WERI-Rb-1 (cell line): ENCODE results near the gene EIF3B.
A peak's percentile ranks its signal among the peaks of the same experiment; 100 is the strongest.
"Not testable (repeated sequence)": the region's sequence is repeated elsewhere in the genome, so short reads cannot be mapped to it uniquely, and the experiment has no call there.

Experiments used
- DNase-seq: peaks from one replicate; pipeline ENCODE4 v3.0.0-alpha.2; 2020
- H3K27ac ChIP-seq: fragments of 250-450 bp; sonication (Bioruptor Pico); 2 replicates; pipeline ENCODE4 v1.5.1; 2020; ENCODE audit warnings: mild to moderate bottlenecking, moderate library complexity
- H3K27me3 ChIP-seq: fragments of 250-450 bp; sonication (Bioruptor Pico); 2 replicates; pipeline ENCODE4 v1.5.1; 2021; ENCODE audit warnings: mild to moderate bottlenecking, low read depth, moderate library complexity; ENCODE audit not compliant: insufficient read depth, severe bottlenecking
- H3K36me3 ChIP-seq: fragments of 250-450 bp; sonication (Bioruptor Pico); 2 replicates; pipeline ENCODE4 v1.5.1; 2020; ENCODE audit warnings: mild to moderate bottlenecking, moderate library complexity
- H3K4me3 ChIP-seq: 2 replicates; pipeline ENCODE4 v1.5.1; 2011; ENCODE audit warnings: low read depth, mild to moderate bottlenecking, control low read depth, low read length
- H3K9me3 ChIP-seq: fragments of 250-450 bp; sonication (Bioruptor Pico); 2 replicates; pipeline ENCODE4 v1.5.1; 2021; ENCODE audit warnings: mild to moderate bottlenecking, moderate library complexity; ENCODE audit not compliant: severe bottlenecking
- TF ChIP-seq, protein P1 (sequence below): IDR thresholded peaks from 2 replicates; pipeline ENCODE4 v1.5.1; 2011; ENCODE audit warnings: low read depth, mild to moderate bottlenecking, control low read depth, inconsistent platforms, low read length

Gene EIF3B

DNA sequence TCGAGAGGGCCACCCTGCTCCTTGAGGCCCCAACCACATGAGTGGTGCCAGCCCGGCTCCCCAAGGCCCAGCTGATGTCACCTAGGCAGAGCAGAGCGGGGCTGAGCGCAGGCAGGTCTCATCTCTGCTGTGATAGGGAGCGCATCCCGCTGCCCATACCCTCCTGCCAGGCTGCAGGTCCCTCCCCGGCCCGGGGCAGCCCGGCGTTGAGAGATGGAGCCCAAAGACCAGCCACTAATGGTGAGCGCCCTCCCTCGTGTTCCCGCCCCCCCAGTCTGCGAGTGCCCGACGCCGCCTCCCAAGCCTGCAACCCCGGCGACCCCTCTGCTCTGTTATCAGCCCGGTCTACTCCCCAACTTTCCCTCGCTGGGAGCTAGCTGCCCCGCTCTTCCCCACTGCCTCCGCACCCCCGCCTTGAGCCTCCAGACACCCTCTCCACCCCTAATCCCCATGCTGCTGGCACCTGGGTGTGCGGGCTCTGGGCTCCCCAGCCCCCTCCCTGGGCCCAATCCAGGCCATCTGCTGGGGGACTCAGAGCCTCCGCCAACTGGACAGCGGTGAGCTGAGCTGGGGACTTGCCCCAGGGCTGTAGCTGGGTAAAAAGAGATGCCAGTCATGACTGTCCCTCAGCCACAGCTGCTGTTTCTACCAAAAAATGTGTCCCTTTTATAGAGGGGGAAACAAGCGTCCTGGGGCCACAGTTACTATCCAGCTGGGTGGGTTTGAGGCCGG, 29.1 kb downstream of the EIF3B start:
- peak; percentile 90 for DNase-seq
- H3K27ac ChIP-seq: peak overlapping the region; percentile 75
- H3K4me3 ChIP-seq: peak overlapping the region; percentile 4; the same call in 1 of the 2 replicates
- TF ChIP-seq, protein P1, sequence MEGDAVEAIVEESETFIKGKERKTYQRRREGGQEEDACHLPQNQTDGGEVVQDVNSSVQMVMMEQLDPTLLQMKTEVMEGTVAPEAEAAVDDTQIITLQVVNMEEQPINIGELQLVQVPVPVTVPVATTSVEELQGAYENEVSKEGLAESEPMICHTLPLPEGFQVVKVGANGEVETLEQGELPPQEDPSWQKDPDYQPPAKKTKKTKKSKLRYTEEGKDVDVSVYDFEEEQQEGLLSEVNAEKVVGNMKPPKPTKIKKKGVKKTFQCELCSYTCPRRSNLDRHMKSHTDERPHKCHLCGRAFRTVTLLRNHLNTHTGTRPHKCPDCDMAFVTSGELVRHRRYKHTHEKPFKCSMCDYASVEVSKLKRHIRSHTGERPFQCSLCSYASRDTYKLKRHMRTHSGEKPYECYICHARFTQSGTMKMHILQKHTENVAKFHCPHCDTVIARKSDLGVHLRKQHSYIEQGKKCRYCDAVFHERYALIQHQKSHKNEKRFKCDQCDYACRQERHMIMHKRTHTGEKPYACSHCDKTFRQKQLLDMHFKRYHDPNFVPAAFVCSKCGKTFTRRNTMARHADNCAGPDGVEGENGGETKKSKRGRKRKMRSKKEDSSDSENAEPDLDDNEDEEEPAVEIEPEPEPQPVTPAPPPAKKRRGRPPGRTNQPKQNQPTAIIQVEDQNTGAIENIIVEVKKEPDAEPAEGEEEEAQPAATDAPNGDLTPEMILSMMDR: no peak
- no peaks in the 10 kb centered on the region for H3K27me3 ChIP-seq
- H3K9me3 ChIP-seq: no peaks in the 10 kb centered on the region
- peaks cover 35% of the 10 kb centered on the region for H3K36me3 ChIP-seq

DNA sequence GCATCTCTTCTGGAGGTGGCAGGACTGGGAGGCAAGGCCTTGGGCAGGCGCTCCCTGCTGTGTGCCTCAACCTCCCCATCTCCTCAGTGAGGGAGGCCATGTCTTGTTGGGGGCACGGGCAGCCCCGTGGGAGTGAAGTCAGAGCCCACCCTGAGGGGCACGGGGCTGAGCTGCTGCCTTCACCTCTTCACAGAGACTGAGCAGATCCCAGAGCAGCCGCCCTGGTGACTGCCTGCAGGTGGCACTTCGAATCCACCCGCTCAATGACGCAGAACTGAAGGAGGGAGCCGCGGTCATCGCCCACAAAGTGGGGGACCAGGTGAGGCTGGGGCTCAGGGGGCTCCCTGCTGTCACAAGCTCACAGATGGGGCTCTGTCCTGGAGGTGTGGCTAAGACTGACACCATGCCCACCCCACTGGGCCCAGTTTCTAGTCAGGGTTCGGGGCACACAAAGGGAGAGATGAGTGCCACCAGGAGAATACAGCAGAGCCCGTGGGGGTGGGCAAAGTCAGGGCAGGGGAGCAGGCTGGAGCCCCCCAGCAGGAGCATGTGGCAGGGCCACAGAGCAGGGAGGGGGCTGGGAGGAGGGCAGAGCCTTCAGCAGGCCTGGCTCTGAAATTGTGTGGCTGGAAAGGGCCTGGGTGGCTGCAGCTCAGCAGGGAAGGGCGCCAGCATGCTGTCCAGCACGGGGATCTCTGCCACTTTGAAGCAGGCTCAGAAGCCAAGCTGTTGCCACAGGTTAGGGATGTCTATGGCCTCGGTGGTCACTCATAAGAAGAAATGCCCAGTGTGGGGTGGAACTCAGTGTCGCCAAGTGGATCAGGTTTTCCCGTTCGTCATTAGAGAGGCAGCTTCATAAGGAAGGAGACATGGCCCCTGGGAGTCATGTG, 30.0 kb downstream of the EIF3B start:
- DNase-seq: peak; percentile 49

DNA sequence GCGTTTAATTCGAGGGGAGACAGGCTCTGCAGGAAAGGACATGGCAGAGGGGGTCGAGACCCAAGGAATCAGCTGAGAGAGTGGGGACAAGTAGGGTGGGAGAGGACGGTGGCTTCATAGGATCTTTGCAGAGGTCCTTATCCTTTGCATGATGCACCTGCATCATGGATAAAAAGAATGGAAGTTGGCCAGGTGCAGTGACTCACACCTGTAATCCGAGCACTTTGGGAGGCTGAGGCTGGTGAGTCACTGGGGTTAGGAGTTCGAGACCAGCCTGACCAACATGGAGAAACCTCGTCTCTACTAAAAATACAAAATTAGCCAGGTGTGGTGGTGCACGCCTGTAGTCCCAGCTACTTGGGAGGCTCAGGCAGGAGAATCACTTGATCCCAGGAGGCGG, 31.5 kb downstream of the EIF3B start:
- not testable (repeated sequence) for H3K27me3 ChIP-seq, DNase-seq, H3K9me3 ChIP-seq, H3K27ac ChIP-seq, H3K4me3 ChIP-seq
- H3K36me3 ChIP-seq: peaks cover 11% of the 10 kb centered on the region

More for the DNA sequence above, 30.0 kb downstream of the EIF3B start:
- peaks cover 26% of the 10 kb centered on the region for H3K36me3 ChIP-seq
- peak overlapping the region; percentile 75 for H3K27ac ChIP-seq
- no peak overlapping the region for H3K4me3 ChIP-seq
- no peaks in the 10 kb centered on the region for H3K27me3 ChIP-seq
- H3K9me3 ChIP-seq: no peaks in the 10 kb centered on the region
- TF ChIP-seq, protein P1: peak; percentile 54; the same call in 1 of the 2 replicates

DNA sequence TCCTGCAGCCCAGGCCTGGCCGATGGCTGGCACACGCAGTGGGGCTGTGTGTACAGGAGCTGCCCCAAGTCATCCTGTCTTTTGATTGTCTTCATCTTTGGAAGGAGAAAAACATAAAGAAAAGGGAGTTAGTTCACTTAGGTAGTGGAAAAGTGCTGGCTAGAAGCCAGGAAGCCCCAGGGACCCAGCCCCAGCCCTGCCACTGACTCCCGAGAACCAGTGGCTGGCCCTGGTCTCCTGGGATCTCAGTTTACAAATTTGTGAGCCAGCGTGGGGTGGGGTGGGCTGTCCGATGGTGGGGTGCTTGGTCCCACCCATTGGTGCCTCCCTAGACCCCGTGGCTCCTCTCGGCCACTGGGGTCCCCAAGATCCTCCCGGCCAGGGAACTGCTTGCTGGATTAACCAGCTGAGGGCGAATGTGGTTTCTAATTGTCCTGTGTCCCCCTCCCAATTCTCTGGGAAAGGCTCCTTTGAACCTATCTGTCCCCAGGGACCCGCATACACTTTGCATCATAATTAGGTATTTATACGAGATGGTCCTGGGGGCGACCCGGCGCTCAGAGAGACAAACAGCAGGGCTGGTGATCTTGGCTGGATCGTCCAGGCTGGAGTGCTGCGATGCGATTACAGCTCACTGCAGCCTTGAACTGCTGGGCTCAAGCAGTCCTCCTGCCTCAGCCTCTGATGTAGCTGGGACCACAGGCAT, 32.5 kb downstream of the EIF3B start:
- Histone ChIP-seq H3K4me3 (no peak overlapping the region), H3K27me3 (no peaks in the 10 kb centered on the region), H3K27ac (no peak overlapping the region), H3K9me3 (no peaks in the 10 kb centered on the region), H3K36me3 (peaks cover under 1% of the 10 kb centered on the region)
- TF ChIP-seq, protein P1: no peak
- no peak for DNase-seq

DNA sequence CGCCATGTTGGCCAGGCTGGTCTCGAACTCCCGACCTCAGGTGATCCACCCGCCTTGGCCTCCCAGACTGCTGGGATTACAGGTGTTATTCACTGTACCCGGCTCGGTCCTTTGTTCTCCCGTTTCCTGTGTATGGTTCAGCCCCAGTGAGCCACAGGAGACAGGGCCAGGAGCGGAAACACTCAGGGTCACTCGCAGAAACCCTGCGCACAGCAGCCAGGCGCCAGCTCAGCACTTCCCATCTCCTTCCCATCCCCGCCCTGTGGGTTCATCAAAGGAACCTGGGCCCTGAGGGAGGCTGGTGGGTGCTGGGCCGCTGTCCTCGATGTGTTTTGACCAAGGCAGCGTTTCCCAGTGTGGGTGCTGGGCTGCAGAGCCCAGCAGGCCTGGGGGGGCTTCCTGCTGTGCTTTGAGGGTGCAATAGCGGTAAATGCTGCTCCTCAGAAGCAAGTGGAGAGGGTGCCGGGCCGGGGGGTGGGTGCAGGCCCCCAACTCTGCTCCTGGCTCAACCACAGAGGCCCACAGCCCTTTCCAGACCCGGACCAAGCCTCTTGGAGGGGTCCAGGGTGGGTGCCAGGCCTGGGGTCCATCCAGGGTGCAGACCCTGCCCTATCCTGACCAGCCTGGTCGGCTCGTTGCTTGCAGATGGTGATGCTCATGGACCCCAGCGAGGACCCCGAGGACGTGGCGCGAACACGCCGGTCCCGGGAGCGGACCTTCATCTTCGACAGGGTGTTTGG, 33.4 kb downstream of the EIF3B start:
- Histone ChIP-seq H3K27ac (no peak overlapping the region), H3K27me3 (no peaks in the 10 kb centered on the region), H3K36me3 (no peaks in the 10 kb centered on the region), H3K4me3 (no peak overlapping the region), H3K9me3 (no peaks in the 10 kb centered on the region)
- TF ChIP-seq, protein P1: no peak
- no peak for DNase-seq
